Astrocyte of the hippocampus (primary cell): ENCODE results near the gene CAMKK1.

Experiments
- DNase-seq: peaks from one replicate; pipeline ENCODE4 v3.0.0; 2011; ENCODE audit warnings: low read depth, low spot score

The CAMKK1 gene

DNA sequence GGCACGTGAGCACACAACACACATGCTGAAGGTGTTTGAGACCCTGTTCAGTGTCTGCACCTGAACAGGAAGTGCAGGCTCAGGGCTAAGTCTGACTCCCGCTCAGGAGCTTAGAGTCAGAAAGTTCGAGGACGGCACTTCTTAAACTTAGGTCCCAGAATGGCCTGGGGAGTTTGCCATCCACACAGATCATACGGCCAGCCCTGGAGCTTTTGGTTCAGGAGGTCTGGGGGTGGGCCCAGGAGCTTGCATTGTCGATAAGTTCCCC, 4.0 kb upstream of the CAMKK1 start:
- no peak for DNase-seq

GRCh38 chr17:3896108-3896967, 3.5 kb upstream of the CAMKK1 start:
- DNase-seq, result no peak

DNA sequence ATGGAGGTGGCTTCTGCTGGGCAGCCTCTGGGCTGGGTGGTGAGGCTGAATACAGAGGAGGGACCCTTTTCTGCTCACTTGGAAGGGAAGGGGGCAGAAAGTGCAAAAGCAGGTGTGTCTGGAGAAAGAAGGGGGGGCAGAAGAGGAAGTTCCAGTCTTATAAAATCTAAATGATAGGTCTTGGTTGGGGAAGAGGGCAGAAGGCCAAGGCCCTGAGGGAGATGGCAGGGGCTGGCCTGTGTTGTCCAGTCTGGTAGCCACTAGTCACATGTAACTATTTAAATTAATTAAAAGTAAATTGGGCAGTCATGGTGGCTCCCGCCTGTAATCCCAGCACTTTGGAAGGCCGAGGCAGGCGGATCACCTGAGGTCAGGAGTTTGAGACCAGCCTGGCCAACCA, 2.5 kb upstream of the CAMKK1 start:
- DNase-seq, result no peak

GRCh38 chr17:3894911-3895343, 2.1 kb upstream of the CAMKK1 start:
- DNase-seq, result no peak

GRCh38 chr17:3894188-3894587, 1.3 kb upstream of the CAMKK1 start:
- no peak for DNase-seq

DNA sequence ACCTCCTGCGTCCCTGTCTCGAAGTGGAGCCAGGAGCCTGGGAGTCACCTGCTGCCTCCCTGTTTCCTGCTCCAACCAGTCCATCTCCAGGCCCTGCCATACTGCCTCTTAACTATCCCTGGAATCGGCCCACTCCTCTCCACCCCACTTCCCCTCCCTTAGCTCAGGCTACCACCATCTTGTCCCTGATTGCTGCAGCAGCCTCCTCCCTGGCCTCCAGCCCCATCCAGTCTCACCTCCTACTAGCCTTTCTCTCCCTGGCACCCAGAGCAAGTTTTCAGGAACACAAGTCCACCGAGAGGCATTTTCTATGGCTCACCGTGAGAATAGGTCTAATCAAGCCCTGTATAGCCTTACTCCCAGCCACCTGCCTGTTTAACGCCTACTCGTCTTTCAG, 865 bp upstream of the CAMKK1 start:
- DNase-seq, result no peak

GRCh38 chr17:3892095-3892998, 506 bp downstream of the CAMKK1 start:
- DNase-seq, result peak; percentile 63

- DNase-seq, result no peak
Measured at GRCh38 chr17:3891626-3892094, 1.2 kb downstream of the CAMKK1 start.

- no peak for DNase-seq
Measured at GRCh38 chr17:3890878-3891219, 2.0 kb downstream of the CAMKK1 start.

DNA sequence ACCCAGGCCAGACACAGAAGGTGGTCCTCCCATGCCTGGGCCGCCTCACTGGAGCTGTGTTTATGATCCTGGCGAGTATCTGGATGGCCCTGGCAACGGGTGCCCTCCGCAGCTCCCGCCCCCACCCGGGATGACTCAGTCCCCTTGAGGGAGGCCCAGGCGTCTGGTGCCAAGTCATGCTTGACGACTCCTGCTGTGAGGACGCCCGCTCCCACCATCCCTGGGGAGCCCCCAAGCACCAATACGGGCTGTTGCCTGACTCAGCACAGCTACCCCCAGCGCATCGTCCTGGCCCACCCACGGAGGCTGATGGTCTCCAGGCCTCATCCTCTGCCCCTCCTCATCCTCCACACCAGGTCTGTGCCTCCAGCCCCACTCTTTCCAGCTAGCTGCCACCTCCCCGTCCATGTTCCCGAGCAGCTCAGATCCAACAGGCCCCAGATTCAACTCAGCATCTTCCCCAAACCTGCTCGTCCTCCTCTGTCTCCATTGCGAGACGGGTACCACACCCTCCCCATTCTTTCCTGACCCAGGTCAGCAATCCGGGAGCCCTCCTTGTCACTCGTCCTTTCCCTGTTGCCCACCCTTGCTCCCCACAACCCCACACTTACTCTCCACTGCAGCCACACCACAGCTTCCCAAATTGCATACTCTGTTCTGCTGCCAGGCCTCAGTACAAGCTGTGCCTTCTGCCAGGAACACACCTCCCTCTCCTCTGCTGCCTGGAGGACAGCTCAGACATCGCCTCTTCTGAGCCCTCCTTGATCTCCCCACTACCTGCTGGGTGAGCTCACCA, 2.6 kb downstream of the CAMKK1 start:
- DNase-seq, result peak; percentile 96

GRCh38 chr17:3889325-3890012, 3.4 kb downstream of the CAMKK1 start:
- DNase-seq, result no peak

DNA sequence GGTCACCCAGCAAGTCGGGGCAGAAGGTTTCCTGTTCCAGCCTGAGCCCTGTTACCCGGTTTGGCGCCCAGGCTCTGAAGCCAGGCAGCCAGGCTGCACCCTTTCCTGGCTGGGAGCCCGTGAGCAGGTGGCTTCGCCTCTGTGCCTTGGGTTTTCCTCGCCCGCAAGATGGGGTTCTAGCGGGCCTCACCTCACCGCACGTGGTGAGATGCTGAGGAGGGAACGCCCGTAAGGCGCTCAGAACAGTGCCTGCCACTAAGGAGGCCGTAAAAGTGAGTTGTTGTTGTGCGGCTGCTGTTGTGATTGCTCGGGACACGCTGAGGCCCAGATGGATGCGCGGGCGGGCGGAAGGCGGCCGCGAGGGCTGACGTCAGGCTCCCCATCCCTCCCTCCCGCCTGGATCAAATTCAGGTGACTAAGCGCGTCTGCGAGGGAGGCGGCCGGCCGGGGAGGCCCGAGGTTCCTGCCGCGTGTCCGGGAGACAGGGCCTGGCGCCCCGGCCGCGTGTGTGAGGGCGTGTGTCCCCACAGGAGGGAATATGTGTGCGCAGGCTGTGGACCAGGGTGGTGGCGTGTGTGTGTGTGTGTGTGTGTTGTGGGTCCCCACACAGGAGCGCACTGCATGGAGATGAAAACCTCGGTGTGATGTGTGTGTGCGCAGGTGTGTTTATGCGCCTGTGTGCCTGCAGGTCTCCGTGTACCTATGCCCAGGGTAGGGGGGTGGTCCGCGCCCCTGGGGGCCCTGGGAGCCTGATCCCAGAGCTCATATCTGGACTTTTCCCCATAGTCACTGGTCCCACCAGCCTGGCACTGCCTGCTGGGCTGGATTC, 4.3 kb downstream of the CAMKK1 start:
- DNase-seq, result peak; percentile 96

DNA sequence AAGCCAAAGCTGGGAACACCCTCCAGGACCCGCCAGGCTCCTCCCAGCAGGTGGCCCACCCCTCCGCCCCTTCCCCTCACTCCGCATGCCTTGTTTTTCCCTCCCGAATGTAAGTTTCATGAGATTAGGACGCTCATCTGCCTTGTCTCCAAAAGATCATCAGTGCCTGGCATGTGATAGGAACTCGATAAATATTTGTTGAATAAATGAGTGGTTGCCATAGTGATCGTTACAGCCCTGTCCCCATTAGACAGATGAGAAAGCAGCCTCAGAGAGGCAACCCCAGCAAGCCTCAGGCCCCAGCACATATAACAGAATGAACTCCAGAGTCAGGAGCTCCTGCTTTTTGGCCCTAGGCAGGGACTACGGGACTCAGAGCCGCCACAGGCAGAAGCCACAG, 5.0 kb downstream of the CAMKK1 start:
- DNase-seq, result no peak

DNA sequence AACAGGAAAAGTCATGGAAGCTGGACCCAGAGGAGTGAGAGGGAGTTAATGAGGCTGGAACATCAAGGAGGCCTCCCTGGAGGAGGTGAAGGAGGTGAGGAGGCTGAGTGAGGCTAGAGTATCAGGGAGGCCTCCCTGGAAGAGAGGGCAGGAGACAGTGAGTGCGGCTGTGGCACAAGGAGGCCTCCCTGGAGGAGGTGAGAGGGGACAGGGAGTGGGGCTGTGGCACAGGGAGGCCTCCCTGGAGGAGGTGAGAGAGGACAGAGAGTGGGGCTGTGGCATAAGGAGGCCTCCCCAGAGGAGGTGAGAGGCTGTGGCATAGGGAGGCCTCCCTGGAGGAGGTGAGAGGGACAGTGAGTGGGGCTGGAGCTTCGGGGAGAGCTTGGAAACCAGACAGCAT, 5.5 kb downstream of the CAMKK1 start:
- no peak for DNase-seq

- no peak for DNase-seq
Measured at GRCh38 chr17:3886776-3887175, 6.1 kb downstream of the CAMKK1 start.

DNA sequence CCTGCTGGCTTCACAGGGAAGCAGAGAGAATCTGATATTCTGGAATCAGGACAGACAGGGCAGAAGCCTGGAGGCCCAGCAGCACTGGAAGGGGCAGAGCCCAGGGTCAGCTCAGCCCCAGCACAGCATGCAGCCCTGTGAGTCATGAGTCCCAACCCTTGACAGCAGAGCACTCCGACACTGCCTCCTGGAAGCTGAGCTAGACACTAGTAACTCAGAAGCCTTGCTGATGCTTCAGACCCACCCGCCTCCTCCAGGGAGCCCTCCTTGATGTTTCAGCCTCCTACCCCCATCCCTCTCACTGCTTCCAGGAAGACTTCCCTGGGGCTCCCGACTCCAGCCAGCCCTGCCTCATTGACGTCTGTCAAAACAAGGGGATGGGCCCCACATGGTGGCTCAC, 6.9 kb downstream of the CAMKK1 start:
- peak; percentile 63 for DNase-seq

DNA sequence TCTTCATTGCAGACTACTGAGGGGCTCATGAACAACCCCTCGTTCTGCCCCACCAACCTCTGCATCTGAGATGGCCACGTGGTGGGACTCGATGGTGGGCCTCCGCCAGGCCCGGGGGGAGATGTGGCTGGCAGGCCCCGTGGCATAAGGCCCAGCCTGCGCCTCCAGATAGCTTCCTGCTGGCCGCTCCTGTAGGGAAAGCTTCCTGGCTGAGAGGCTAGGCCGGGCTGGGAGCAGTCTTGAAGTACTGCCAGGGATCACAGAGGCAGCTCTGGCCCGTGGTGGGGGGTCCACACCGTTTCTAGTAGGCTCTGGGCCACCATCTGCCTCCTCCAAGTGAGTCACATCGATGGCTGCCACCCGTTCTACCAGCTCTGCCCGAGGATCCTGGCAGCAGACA, 7.6 kb downstream of the CAMKK1 start:
- DNase-seq, result peak; percentile 38

DNA sequence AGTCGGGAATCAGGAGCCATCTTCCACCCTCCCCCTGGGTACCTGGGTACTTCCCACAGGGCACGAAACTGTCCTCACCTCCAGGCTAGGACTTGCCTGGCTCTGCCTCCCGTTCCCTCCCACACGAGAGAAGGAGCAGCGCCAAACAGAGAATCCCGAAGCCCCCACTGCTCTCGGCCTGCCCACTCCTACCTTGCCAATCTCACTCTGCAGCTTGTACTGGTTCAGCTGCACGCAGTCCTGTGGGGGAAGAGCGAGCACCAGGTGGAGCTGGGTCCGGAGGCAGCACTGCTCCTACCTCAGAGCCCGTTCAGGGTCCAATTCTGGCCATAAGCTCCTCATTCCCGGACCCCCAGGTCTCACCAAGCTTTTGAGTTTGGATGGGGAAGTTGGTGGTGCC, 8.7 kb downstream of the CAMKK1 start:
- no peak for DNase-seq

DNA sequence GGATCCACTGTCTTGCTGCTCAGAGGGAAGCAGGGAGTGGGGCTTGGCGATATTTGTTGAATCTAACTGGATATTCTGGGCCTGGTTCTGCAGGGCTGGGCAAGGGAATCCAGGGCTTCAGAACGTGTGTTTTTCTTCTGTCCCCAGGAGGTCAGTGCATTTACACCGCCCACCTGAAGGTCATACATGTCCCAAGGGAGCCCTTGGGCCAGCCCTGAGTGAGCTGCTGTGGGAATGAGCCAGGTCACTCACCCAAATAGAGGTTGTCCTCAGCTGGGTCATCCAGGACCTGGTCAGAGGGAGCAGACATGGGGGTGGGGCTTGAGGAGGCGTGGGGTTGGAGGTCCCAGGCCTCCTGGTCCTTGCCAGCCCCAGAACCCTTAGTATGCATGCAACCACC, 10.6 kb downstream of the CAMKK1 start:
- no peak for DNase-seq

- no peak for DNase-seq
Measured at GRCh38 chr17:3880983-3881382, 11.9 kb downstream of the CAMKK1 start.
